HG03521 (cell line): ENCODE data around the gene GMPPA.

Experiments
- ATAC-seq: cut with Tn5 transposase; IDR thresholded peaks from one replicate; pipeline ENCODE4 v1.9.1; 2021; ENCODE audit warnings: mild to moderate bottlenecking, moderate library complexity; ENCODE audit not compliant: unreplicated experiment

The GMPPA gene

DNA sequence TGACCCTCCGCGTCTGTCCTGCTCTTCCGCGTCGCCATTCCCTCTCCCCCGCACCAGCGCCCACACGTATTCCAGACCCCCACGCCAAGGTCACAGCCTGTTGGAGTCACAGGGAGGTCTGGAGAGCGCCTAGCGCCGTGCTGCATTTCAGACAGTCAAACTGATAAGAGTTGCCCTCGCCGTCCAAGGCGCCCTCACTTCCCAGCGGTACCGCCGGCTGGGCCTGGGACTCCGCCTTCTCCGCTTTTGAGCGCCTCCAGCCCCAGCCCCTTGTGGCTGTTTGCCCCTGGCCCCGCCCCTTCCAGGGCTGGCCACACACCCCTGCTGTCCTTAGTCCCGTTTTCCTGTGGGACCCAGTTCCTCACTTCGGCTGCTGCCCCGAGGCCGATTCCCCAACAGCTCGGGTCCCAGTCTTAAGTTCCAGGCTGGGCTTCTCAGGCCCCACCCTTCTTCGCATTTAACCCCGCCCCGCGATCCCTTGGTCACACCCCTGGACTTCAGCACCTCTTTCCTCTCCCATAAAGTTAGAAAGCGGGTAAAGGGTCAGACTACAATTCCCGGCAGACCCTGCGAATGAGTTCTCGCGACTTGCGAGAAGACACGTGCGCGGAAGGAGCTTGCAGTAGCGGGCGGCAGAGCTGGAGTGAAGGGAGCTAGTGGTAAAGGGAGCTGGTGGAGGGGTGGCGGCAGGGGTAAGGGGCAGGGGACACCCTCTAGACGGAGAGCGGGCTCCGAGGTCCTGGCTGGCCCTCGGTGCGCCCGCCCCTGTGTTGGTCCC, at the start of gene GMPPA:
Gene GMPPA, plus strand, starts transcription at position 612 of the 778 bp plus-strand sequence. CDS start 1,085 bp downstream, outside the sequence.
- peak; percentile 93 for ATAC-seq

DNA sequence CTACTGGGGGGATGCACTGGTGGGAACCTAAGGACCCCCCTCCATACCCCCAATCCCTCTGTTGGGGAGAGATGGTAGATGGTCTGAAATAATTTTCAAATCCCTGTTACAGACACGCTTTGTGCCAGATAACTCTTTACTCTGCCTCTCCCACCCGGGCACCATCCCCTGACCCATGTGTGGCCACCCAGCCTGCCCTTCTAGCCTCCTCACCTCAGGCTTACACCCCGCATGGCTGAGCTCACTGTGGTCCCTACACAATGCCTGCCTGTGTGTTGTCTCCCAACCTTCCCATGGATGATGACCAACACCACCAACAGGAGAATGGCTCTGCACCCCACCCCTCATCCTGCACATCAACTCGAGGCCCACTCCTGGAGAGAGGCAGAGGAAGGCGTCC, 49.1 kb upstream of the GMPPA start:
- ATAC-seq, result no peak

DNA sequence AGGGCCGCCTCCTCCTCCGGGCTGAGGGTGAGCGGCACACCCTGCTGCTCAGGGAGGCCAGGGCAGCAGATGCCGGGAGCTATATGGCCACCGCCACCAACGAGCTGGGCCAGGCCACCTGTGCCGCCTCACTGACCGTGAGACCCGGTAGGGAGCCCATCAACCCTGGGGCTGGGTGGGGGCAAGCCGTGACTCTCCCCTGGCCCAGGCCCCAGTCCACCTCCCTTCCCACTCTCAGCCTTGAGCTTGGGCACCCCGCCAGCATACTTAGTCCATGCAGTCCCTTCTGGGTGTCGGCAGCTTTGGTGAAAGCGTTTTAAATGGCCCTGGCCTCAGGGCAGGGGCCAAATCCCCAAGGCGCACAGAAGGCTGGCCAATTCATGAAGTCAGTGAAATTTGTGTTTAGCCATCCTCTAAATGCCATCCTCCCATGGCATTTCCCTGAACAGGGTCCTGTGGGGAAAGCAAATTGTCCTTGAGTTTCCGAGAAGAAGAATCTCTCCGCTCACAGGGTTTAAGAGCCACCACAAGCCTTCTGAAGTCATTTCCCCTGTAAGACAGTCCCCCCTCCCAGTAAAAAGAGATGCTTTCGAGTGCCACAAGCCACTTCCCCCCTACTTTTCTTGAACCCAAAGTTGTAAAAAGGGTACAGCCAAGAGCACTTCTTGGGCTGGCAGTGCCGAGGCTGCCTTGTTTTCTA, 46.9 kb upstream of the GMPPA start:
- ATAC-seq, result no peak

DNA sequence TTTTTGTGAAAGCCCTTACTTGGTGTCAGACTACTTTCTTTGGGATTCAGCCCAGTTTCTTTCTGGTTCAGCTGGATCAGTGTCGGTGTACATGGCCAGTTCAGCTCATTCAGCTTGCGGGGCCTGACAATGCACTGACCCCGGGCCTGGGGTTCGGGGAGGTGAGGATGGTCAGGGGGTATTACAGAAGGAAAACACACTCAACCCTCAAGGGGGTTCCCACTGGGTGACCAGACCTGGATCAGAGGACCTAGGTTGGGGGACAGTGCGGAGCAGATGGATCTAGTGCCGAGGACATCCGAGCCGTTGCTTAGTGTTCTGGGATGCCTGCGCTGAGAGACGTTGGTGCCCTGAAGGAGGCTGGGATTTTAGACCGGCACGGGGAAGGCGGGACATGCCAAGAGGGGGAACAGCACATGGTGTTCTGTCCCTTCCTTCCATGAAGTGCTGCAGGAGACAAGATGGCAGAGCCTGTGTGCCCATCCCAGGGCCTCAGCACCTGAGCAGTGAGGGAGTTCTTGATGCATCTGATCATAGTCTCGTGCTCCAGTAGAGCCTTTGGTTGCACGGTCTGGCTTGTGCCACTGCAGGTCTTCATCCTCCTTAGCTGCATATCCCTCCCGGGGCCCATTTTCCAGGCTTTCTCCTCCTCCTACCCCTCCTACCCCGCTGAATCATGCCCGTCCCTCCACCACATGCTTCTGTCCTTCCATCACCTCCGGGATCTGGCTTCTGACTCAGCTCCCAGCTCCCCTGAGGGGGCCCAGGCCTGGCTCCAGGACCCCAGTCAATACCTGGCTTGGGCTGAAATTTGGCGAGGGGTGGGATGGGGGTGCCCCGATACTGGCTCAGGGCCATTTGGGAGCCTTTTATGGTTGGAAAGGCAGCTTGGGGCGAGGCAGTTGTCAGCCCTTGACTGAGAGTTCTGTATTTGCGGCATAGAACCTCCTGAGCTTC, 46.1 kb upstream of the GMPPA start:
- no peak for ATAC-seq

DNA sequence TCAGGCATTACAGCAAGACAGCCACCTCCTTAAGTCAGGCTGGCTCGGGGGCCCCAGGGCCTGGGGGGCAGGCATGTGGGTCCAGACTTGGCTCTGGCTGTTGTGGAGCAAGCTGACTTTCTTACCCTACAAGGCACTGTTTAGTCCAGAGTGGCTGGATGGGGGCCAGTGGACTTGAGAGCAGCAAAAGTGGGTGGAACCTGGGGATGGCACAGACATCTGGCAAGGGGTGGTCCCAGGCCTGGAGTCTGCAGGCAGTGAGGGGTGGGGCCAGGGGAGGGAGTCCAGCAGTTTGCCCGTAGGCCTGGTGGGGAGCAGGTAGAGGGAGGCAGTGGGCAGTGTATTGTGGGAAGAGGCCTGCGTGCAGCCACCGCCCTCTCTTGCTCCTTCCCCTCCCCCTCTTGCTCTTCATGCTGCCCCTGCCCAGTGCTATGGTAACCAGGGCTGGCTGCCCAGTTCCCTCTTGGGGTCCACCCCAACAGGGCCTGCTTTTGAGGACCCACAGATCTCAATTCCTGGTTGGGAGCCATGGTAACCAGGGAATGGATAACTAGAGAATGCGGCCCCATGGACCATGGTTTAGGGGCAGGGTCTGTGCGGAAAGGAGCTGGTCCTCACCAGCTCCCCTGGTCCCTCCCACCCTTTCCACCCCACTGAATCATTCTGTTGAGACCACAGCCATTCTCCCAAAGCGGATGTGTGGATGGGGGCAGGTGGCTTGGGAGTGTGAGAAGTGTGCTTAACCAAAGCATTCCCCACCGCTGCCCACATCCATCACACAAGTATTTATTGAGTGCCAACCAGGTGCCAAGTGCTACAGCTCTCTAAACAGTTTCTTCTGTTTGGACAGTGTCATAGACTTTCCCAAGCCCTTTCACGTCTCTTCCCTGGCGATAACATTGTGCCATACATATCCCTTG, 44.8 kb upstream of the GMPPA start:
- no peak for ATAC-seq

DNA sequence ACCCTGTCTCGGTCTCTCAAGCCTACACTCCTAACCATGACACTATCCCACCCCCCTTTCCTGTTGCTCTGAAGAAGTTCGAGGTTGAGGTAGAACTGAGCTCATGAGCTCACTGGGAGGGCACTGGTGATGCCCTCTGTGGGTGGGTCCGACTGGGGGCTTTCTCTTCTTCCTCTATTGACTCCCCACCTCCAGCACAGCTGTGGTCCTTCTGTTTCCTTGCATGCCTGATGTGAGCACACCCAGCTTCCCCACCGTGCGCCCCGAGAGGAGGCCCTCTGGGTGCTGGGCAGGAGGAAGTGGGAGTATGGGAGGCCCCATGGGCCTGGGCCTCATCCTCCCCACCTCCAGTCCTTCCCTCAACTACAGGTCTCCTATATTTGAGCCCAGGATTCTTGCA, 43.1 kb upstream of the GMPPA start:
- no peak for ATAC-seq

DNA sequence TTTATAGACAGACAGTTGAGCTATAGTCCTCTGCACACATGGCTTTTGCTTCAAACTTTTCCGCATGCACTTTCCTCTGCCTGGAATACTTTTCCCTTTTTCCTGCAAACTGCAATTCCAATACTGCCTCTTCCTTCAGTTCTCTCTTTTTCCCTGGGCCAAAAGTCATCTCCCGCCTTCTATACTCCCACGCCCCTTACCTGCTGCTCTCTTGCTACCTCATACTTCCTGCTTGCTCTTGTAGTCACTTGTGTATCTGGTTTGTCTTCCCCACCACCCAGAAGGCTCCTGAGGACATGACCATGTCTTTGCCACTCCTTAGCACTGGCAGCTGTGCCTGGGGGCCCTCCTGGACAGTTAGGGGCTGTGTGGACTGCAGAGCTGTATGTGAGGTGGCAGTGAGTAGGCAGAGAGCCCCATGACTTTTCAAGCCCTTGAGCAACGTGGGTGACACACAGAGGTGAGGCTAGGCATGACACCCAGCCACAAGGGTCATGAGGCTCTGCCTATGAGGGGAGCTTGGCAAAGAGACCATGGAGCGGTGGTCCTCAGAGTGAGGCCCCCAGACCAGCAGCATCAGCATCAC, 40.8 kb upstream of the GMPPA start:
- no peak for ATAC-seq

DNA sequence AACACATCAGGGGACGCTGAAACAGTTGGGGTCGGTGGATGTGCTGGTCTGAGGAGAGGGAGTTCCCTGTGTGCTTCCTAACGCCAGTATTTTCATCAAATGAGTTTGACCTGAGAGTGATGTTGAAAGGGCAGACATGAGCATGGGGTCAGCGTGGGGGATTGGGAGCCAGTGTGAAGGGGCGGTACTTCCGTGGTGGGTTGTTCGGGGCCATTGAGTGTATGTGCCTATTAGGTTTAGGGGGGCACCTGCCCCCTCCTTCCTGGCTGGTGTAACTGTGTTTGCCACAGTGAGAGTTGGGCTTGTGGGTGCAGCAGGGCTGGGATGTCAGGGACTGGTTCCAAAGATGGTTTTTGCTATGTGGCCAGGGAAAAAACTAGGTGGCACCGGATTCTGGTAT, 39.7 kb upstream of the GMPPA start:
- ATAC-seq, result no peak

DNA sequence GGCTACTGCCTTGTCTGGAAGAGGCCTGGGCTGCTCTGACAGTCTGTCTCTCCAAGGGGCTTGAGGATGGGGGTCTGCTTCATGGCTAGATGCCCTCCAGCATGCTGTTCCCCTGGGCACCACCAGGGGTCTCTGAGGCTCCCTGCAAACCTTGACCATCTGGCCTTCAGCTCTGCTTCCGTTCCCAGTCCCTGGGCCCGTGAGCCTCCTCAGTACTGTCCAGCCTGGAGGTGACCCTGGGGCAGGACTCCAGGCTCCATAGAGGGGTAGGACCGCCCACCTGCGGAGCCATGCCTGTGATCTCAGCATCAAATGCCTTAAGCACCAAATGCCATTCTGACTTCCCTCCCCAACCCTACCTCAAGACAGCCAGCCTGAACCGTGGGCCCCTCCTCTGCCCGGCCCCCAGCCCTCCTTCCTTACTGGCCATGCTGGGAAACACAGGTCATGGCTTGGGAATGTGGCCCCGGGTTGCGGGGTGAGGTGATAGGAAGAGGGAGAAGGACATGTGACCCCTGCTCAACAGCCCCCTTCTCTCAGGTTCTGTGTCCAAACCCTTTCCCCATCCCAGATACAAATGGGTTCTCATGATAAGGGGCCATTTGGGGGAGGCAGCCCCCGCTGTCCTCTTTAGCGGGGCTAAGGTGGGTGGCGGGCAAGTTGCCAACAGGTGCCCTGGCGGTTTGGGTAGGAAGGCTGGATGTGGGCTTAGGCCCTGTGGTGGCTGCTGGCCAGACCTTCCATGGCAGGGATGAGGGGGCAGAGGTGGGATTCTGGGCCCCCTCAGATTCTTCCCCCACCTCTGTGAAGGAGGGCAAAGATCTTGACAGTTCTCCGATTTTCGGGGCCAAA, 39.0 kb upstream of the GMPPA start:
- ATAC-seq, result peak; percentile 74

DNA sequence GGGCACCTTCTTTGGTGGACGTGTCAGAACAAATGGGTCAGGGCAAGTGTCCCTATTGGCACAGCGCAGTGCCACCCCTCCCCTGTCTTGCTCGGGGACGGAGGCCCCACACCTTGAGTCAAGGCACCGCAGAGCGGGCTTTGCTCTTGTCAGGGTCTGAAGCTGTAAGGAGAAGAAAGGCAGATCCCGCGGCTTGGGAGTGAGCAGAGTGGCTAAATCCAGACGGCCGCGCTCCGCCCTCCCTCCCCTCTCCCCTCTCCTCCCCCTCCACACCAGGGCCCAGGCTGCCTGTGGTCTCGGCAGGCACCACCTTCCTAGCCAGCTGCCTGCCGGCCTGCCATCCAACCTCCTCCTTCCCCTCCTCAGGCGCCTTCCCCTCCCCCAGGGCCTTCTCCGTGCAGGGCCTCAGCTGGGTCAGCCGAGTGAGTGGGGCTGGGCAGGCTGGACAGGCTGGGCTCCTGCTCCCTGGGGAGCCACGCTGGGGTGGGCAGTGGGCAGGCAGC, 38.2 kb upstream of the GMPPA start:
- no peak for ATAC-seq

DNA sequence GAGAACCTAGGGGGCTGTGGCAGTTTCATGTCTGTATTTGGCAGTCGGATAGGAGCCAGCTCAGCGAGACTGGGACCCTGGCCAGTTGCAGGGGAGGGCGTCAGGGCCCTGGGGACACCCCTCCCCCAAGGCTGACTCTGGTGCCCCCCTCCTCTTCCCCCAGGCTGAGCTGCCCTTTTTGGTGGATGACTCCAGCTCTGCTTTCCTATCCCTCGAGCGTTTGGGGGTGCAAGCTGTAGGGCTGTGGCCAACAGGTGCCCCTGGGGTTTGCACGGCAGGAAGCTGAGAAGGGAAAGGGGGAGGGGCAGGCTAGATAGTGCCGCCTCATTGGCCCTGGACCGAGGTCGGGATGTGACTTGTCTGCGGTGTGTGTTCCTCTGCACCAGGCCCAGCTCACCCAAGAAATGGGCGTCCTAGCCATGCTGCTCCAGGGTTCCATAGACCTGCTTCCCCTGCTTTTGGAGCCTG, 37.6 kb upstream of the GMPPA start:
- ATAC-seq, result no peak

DNA sequence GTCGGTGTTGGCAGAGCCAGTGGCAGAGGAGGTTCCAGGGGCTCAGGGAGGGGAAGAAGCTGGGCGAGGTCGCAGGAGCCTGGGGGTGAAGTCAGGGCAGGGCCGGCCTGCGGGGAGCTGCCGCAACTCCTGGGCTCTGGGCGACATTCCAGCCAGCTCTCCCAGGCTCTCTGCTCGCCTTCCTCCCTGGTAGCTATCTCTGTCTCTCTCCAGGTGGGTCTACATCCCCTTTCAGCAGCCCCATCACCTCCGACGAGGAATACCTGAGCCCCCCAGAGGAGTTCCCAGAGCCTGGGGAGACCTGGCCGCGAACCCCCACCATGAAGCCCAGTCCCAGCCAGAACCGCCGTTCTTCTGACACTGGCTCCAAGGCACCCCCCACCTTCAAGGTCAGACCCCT, 37.0 kb upstream of the GMPPA start:
- no peak for ATAC-seq

DNA sequence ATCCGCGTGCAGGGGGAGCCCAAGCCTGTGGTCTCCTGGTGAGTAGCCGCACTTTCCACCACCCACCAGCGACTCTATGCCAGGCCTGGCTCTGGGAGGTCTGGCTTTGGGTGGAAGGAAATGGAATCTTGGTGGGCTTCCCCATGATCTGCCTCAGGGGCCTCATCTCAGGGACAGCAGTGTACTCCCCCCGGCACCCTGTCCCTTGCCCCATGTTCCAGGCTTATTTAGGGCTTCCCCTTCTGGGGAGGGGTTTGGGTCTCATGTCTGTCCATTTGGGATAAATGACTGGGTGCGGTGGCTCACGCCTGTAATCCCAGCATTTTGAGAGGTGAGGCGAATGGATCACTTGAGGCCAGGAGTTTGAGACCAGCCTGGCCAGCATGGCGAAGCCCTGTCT, 36.3 kb upstream of the GMPPA start:
- ATAC-seq, result no peak

DNA sequence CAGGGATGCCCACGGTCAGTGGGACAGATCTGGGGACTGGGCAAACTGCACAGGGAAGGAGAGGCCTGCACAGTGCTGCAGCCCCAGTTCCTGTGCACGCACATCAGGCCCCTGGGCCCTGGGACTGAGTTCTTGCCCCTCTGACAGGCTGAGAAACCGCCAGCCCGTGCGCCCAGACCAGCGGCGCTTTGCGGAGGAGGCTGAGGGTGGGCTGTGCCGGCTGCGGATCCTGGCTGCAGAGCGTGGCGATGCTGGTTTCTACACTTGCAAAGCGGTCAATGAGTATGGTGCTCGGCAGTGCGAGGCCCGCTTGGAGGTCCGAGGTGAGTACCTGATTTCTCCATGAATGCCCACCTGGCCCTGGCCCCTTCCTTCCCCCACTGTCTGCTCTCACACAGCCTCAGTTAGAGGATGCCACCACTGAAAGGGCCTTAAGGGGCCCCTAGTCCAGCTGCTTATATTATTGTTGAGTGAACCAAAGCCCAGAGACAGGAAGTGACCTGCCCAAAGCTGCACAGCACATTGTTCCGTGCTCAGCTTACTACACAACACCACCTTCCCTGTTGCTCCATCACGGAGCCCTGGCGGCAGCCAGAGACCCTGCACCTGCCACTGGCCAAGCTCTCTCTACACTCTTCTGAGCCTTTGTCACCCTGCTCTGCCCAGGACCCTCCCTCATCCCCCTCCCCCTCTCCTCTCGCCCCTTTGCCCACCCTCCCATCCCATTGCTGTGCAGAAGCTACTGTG, 34.2 kb upstream of the GMPPA start:
- no peak for ATAC-seq

DNA sequence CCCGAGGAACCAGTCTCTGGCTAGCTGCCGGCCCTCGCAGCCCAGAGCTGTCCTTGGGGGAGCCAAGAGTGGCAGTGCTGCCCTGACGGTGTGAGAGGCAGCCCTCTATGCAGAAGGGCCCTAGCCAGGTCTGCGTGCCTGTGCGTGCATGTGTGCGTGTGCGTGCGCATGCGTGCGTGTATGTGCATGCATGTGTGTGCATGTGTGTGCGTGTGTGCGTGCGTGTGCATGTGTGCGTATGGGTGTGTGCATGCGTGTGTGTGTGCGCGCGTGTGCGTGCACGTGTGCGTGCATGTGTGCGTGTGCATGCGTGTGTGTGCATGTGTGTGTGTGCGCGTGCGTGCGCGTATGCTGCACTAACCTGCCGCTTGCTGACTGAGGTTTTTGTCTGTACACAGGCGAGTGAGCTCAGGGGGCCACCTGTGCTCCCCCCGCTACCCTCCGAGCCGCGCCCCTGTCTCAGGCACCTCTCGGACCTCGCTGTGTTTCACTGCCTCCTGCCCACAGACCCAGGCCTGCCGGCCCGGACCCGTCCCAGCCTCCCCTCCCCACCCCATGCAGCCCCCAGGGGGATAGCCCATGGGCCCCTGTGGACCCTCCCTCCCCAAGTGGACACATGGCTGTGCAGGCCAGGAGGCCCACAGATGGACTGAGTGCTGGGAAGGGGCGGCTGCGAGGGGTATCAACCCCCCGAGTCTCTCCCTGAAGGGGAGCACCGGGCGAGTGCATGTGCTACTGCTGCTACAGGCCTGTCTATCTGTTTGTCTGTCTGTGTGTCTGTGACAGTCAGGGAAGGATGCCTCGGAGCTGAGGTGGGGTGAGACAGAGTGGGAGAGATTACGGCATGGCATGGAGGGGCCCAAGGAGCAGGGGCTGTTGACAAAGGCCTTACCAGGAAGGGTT, 32.8 kb upstream of the GMPPA start:
- no peak for ATAC-seq

DNA sequence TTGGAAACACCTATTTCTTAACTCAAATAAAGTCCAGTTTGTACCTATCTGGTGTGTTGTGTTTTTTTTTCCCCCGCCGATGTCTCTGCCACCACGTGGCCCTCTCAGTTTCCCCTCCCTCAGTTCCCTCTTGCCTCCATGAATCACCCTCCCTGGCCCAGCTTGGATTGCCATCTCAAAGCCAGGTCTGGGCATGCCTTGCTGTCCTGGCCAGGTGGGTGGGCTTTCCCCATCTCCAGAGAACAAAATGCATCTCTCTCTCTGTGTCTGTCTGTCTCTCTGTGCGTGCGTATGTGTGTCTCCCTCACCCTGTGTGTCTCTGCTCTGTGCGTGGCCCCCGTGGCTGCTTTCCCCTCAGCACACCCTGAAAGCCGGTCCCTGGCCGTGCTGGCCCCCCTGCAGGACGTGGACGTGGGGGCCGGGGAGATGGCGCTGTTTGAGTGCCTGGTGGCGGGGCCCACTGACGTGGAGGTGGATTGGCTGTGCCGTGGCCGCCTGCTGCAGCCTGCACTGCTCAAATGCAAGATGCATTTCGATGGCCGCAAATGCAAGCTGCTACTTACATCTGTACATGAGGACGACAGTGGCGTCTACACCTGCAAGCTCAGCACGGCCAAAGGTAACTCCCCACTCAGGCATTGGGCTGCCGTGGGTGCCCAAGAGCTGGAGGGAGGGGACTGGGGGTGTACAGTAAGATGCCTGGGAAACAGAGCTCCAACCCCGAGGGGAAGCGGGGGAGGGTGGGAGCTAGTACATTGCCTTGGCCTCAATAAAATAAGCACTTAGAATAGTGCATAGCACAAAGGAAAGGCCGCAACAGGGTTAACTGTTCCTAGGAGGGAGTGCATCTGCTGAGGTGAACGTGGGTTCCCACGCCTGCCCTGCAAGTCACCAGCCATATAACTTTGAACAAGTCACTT, 31.6 kb upstream of the GMPPA start:
- no peak for ATAC-seq
